ENCODE measurements around the gene TLCD2.
"Not testable (repeated sequence)": the region's sequence is repeated elsewhere in the genome, so short reads cannot be mapped to it uniquely, and the experiment has no call there.

Gene TLCD2

GRCh38 chr17:1716076-1716911 is 6.1 kb upstream of the TLCD2 start:
- peak; percentile 99 for DNase-seq (ENCODE audit: low spot score)

GRCh38 chr17:1715803-1716075 is 5.6 kb upstream of the TLCD2 start:
- no peak for DNase-seq (ENCODE audit: low spot score)

GRCh38 chr17:1714980-1715802 is 5.0 kb upstream of the TLCD2 start:
- peak; percentile 89 for DNase-seq (ENCODE audit: low spot score)

- peak; percentile 88 for DNase-seq (ENCODE audit: low spot score)
Observed at GRCh38 chr17:1714427-1714979, 4.3 kb upstream of the TLCD2 start.

GRCh38 chr17:1713878-1714426 is 3.8 kb upstream of the TLCD2 start:
- no peak for DNase-seq (ENCODE audit: low spot score)

GRCh38 chr17:1713160-1713877 is 3.1 kb upstream of the TLCD2 start:
- no peak for DNase-seq (ENCODE audit: low spot score)

- no peak for DNase-seq (ENCODE audit: low spot score)
Observed at GRCh38 chr17:1712271-1712670, 2.1 kb upstream of the TLCD2 start.

GRCh38 chr17:1711804-1712203 is 1.6 kb upstream of the TLCD2 start:
- DNase-seq (ENCODE audit: low spot score): no peak

GRCh38 chr17:1710807-1711553 is 803 bp upstream of the TLCD2 start:
- DNase-seq (ENCODE audit: low spot score): no peak

GRCh38 chr17:1709403-1709951 is 700 bp downstream of the TLCD2 start:
- DNase-seq (ENCODE audit: low spot score): no peak

- not testable (repeated sequence) for DNase-seq (ENCODE audit: low spot score)
Observed at GRCh38 chr17:1708791-1709346, 1.3 kb downstream of the TLCD2 start.

GRCh38 chr17:1707107-1707506 is 3.1 kb downstream of the TLCD2 start:
- no peak for DNase-seq (ENCODE audit: low spot score)

GRCh38 chr17:1705004-1705403 is 5.2 kb downstream of the TLCD2 start:
- no peak for DNase-seq (ENCODE audit: low spot score)

GRCh38 chr17:1703063-1703462 is 7.1 kb downstream of the TLCD2 start:
- no peak for DNase-seq (ENCODE audit: low spot score)

GRCh38 chr17:1699891-1700290 is 10.3 kb downstream of the TLCD2 start:
- DNase-seq (ENCODE audit: low spot score): not testable (repeated sequence)

GRCh38 chr17:1697681-1698080 is 12.5 kb downstream of the TLCD2 start:
- DNase-seq (ENCODE audit: low spot score): no peak

GRCh38 chr17:1695365-1695764 is 14.8 kb downstream of the TLCD2 start:
- no peak for DNase-seq (ENCODE audit: low spot score)

GRCh38 chr17:1693339-1693738 is 16.8 kb downstream of the TLCD2 start:
- DNase-seq (ENCODE audit: low spot score): no peak

- DNase-seq (ENCODE audit: low spot score): no peak
Observed at GRCh38 chr17:1690544-1691221, 19.5 kb downstream of the TLCD2 start.

GRCh38 chr17:1688405-1688804 is 21.8 kb downstream of the TLCD2 start:
- DNase-seq (ENCODE audit: low spot score): not testable (repeated sequence)
